Upper lobe of right lung (tissue), 1 donor: ENCODE measurements around the gene COMMD2. TPM values are rescaled to one million over a fixed set of nuclear protein-coding genes. Genes with fewer than 3 reads are reported as not detected.
A peak's percentile ranks its signal among the peaks of the same experiment; 100 is the strongest.

Experiments
- ATAC-seq: fragments of 200-7000 bp; cut with Tn5 transposase; one replicate; pipeline ENCODE4 v1.9.1; 2020; ENCODE audit warnings: mild to moderate bottlenecking, moderate library complexity
- DNase-seq: peaks from one replicate; pipeline ENCODE4 v3.0.0-alpha.2; 2020
- H3K27ac ChIP-seq: fragments of 200-600 bp; one replicate; pipeline ENCODE4 v1.8.0; 2022
- H3K27me3 ChIP-seq: fragments of 200-600 bp; one replicate; pipeline ENCODE4 v1.8.0; 2022; ENCODE audit warnings: mild to moderate bottlenecking
- H3K36me3 ChIP-seq: fragments of 200-600 bp; one replicate; pipeline ENCODE4 v1.8.0; 2022
- H3K4me1 ChIP-seq: fragments of 200-600 bp; one replicate; pipeline ENCODE4 v1.8.0; 2022
- H3K4me3 ChIP-seq: fragments of 200-600 bp; one replicate; pipeline ENCODE4 v1.8.0; 2022; ENCODE audit warnings: mild to moderate bottlenecking
- H3K9me3 ChIP-seq: fragments of 200-600 bp; one replicate; pipeline ENCODE4 v1.8.0; 2022
- CTCF ChIP-seq: fragments of 200-600 bp; IDR thresholded peaks from one replicate; pipeline ENCODE4 v1.8.0; 2022; ENCODE audit warnings: antibody characterized with exemption
- intact Hi-C: fragments of 100-400 bp; cut with DNase I; formaldehyde crosslinking; loops from one replicate; pipeline ENCODE4 v1.11.0; 2022
- total RNA-seq: library from RNA; stranded (reverse); fragmentation: NEBNext Ultra II Directional; extraction: Animal tissue kit (Norgen Biotek cat#: 25700); gene quantifications from one replicate; pipeline ENCODE4 v1.2.1, GENCODE V29; 2021
- donor health status: DM: no; HTN: yes; CAD: no; lungs with severe emphysema.

COMMD2 gene
- total RNA-seq, 1 donor from 2014 or later: 49.8 TPM

- Histone ChIP-seq H3K27me3 (no peaks in the 10 kb centered on the region), H3K27ac (peak overlapping the region; percentile 24), H3K9me3 (peaks cover 8% of the 10 kb centered on the region), H3K4me3 (peak overlapping the region; percentile 10), H3K4me1 (peaks cover 10% of the 10 kb centered on the region), H3K36me3 (no peaks in the 10 kb centered on the region)
- intact Hi-C loops: no loop called here
- TF ChIP-seq CTCF: peak; percentile 77
- peak; percentile 88 for ATAC-seq
- DNase-seq: no peak
Observed at GRCh38 chr3:149717391-149718056, 34.8 kb downstream of the COMMD2 start.

DNA sequence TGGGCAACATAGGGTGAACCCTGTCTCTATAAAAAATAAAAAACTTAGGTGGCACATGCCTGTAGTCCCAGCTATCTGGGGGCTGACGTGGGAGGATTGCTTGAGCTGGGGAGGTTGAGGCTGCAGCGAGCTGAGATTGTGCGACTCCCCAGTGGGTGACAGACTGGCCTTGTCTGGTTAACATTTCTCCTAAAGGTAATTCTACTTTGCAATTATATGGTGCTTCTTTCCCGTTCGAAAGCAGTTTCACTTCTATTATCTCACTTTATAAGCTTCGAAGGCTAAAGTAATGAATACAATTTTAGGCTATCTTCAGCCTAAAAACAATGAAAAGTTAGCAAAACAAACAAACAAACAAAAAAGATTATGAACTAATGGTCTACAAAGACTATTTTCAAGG lies 35.3 kb downstream of the COMMD2 start:
- ATAC-seq (no peak), DNase-seq (no peak)
- peaks cover 10% of the 10 kb centered on the region for H3K4me1 ChIP-seq
- H3K27ac ChIP-seq: peak overlapping the region; percentile 24
- peaks cover 8% of the 10 kb centered on the region for H3K9me3 ChIP-seq
- intact Hi-C loops: no loop called here
- H3K27me3 ChIP-seq: no peaks in the 10 kb centered on the region
- peak overlapping the region; percentile 10 for H3K4me3 ChIP-seq
- no peak for TF ChIP-seq CTCF
- no peaks in the 10 kb centered on the region for H3K36me3 ChIP-seq

DNA sequence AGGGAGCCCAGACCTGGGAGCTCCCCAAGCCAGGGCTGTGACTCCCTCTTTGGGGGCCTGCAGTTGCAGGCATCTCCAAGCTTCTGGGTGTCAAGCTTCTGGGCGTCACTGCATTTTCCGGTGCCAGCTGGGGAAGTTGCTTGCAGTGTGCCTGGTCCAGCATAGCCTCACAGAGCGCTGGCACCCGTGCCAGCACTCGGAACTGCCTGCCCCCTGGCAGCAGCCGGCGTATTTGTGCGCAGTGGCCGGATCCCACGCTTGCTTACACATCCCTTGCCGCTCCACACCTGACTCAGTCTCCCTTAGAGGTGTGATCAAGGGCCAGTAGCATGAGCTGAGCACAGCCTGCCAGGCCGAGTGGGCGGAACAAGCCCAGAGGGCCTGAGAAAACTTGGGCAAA lies 37.0 kb downstream of the COMMD2 start:
- no peak for TF ChIP-seq CTCF
- ATAC-seq (no peak), DNase-seq (no peak)
- H3K9me3 ChIP-seq: no peaks in the 10 kb centered on the region
- no peak overlapping the region for H3K27ac ChIP-seq
- intact Hi-C loops: no loop called here
- H3K27me3 ChIP-seq: no peaks in the 10 kb centered on the region
- peaks cover 10% of the 10 kb centered on the region for H3K4me1 ChIP-seq
- no peaks in the 10 kb centered on the region for H3K36me3 ChIP-seq
- no peak overlapping the region for H3K4me3 ChIP-seq

- Histone ChIP-seq H3K4me1 (peaks cover 10% of the 10 kb centered on the region), H3K9me3 (no peaks in the 10 kb centered on the region), H3K4me3 (no peak overlapping the region), H3K27me3 (no peaks in the 10 kb centered on the region), H3K36me3 (no peaks in the 10 kb centered on the region), H3K27ac (no peak overlapping the region)
- DNase-seq: no peak
- TF ChIP-seq CTCF: no peak
- intact Hi-C loops: no loop called here
- ATAC-seq: peak; percentile 22
Observed at GRCh38 chr3:149713730-149714654, 38.3 kb downstream of the COMMD2 start.

DNA sequence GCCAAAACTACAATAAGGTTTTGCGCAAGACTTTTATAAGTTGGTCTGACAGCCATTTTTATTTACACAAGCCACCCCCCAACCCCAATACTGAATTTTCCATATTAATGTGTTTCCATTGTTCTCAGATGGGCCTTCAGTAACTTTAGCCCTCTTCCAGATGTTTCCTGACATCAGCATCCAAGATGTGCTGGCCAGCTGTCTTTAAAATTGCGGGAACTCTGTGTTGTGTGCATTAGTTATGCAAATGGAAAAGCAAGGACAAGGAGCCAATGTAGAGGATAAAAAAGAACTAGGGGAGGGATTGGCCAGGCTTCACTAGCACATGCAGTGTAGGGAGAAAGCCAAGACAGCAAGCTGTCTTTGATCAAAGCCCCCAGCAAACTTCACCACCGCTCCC lies 45.4 kb downstream of the COMMD2 start:
- intact Hi-C loops: no loop called here
- Histone ChIP-seq H3K9me3 (no peaks in the 10 kb centered on the region), H3K4me1 (no peaks in the 10 kb centered on the region), H3K27me3 (no peaks in the 10 kb centered on the region), H3K36me3 (no peaks in the 10 kb centered on the region), H3K27ac (no peak overlapping the region), H3K4me3 (no peak overlapping the region)
- DNase-seq (no peak), ATAC-seq (no peak)
- TF ChIP-seq CTCF: no peak
